ENCODE results near the gene COL27A1.

The COL27A1 gene

GRCh38 chr9:114221706-114222465 lies 66.5 kb downstream of the COL27A1 start:
- H3K4me3 ChIP-seq (ENCODE audit: low read depth, low read length) = no peak overlapping the region
- TF ChIP-seq CTCF (IDR thresholded peaks at IDR 0.05; ENCODE audit: low read depth, low read length) = no peak

- no peak overlapping the region for H3K4me3 ChIP-seq (ENCODE audit: low read depth, low read length)
- no peak for TF ChIP-seq CTCF (IDR thresholded peaks at IDR 0.05; ENCODE audit: low read depth, low read length)
Observed at GRCh38 chr9:114223564-114224246, 68.4 kb downstream of the COL27A1 start.

- TF ChIP-seq CTCF (IDR thresholded peaks at IDR 0.05; ENCODE audit: low read depth, low read length) = no peak
- no peak overlapping the region for H3K4me3 ChIP-seq (ENCODE audit: low read depth, low read length)
Observed at GRCh38 chr9:114224247-114224610, 68.9 kb downstream of the COL27A1 start.

GRCh38 chr9:114225561-114226212 lies 70.3 kb downstream of the COL27A1 start:
- no peak overlapping the region for H3K4me3 ChIP-seq (ENCODE audit: low read depth, low read length)
- no peak for TF ChIP-seq CTCF (IDR thresholded peaks at IDR 0.05; ENCODE audit: low read depth, low read length)

- TF ChIP-seq CTCF (IDR thresholded peaks at IDR 0.05; ENCODE audit: low read depth, low read length) = no peak
- H3K4me3 ChIP-seq (ENCODE audit: low read depth, low read length) = no peak overlapping the region
Observed at GRCh38 chr9:114226246-114227055, 71.1 kb downstream of the COL27A1 start.

GRCh38 chr9:114227288-114228015 lies 72.1 kb downstream of the COL27A1 start:
- no peak overlapping the region for H3K4me3 ChIP-seq (ENCODE audit: low read depth, low read length)
- TF ChIP-seq CTCF (IDR thresholded peaks at IDR 0.05; ENCODE audit: low read depth, low read length) = no peak

Data from WI38 (cell line).